Measurements from ENCODE around the gene CCR7.
"Not testable (repeated sequence)": the region's sequence is repeated elsewhere in the genome, so short reads cannot be mapped to it uniquely, and the experiment has no call there.

The CCR7 gene

GRCh38 chr17:40596261-40596919, 31.1 kb upstream of the CCR7 start:
- no peak for DNase-seq

- no peak for DNase-seq
These were observed 25.5 kb upstream of the CCR7 start for GRCh38 chr17:40590742-40591141.

GRCh38 chr17:40588552-40588951, 23.3 kb upstream of the CCR7 start:
- DNase-seq = no peak

- not testable (repeated sequence) for DNase-seq
These were observed 21.0 kb upstream of the CCR7 start for GRCh38 chr17:40586264-40586663.

- DNase-seq = not testable (repeated sequence)
These were observed 19.7 kb upstream of the CCR7 start for GRCh38 chr17:40584950-40585349.

- DNase-seq = no peak
These were observed 17.1 kb upstream of the CCR7 start for GRCh38 chr17:40582328-40582901.

- no peak for DNase-seq
These were observed 14.9 kb upstream of the CCR7 start for GRCh38 chr17:40580140-40580539.

GRCh38 chr17:40579471-40579870, 14.2 kb upstream of the CCR7 start:
- DNase-seq = no peak

GRCh38 chr17:40577611-40578065, 12.4 kb upstream of the CCR7 start:
- DNase-seq = no peak

- DNase-seq = no peak
These were observed 11.0 kb upstream of the CCR7 start for GRCh38 chr17:40576113-40576740.

- DNase-seq = no peak
These were observed 9.0 kb upstream of the CCR7 start for GRCh38 chr17:40574292-40574691.

GRCh38 chr17:40572245-40572993, 7.1 kb upstream of the CCR7 start:
- DNase-seq = not testable (repeated sequence)

GRCh38 chr17:40568074-40568836, 3.0 kb upstream of the CCR7 start:
- no peak for DNase-seq

GRCh38 chr17:40567377-40567776, 2.1 kb upstream of the CCR7 start:
- DNase-seq = no peak

GRCh38 chr17:40565769-40566409, 617 bp upstream of the CCR7 start:
- DNase-seq = no peak

- no peak for DNase-seq
These were observed 933 bp downstream of the CCR7 start for GRCh38 chr17:40564195-40564882.

GRCh38 chr17:40563220-40564052, 1.8 kb downstream of the CCR7 start:
- DNase-seq = no peak

- DNase-seq = no peak
These were observed 2.4 kb downstream of the CCR7 start for GRCh38 chr17:40562838-40563219.

GRCh38 chr17:40561871-40562611, 3.2 kb downstream of the CCR7 start:
- DNase-seq = no peak

- DNase-seq = no peak
These were observed 3.9 kb downstream of the CCR7 start for GRCh38 chr17:40561294-40561870.
